ENCODE data around the gene GSKIP. TPM values are rescaled to one million over a fixed set of nuclear protein-coding genes. Genes with fewer than 3 reads are reported as not detected.

Gene GSKIP
- total RNA-seq, 6 experiments from 2014 or later = 23.1 to 37.3 (median 27.2) TPM

- Mint-ChIP-seq H3K36me3 (ENCODE audit: low read depth) (no peaks in the 10 kb centered on the region), H3K9me3 (no peaks in the 10 kb centered on the region), H3K27ac (no peak overlapping the region), H3K27me3 (ENCODE audit: insufficient read depth) (0 out of 2 replicates have a peak, but pooled peaks cover 3% of the 10 kb centered on the region), H3K4me3 (peak overlapping the region; percentile 85), H3K4me1 (ENCODE audit: low read depth) (peaks cover 15% of the 10 kb centered on the region; the same call in 1 of the 2 replicates)
- TF ChIP-seq CTCF (IDR thresholded peaks at IDR 0.05) = no peak
- DNase-seq = no peak
These were observed 60.3 kb downstream of the GSKIP start for GRCh38 chr14:96423446-96424108.

- peak; percentile 63 for DNase-seq
- Mint-ChIP-seq H3K4me3 (peak overlapping the region; percentile 85), H3K4me1 (ENCODE audit: low read depth) (peaks cover 15% of the 10 kb centered on the region; the same call in 1 of the 2 replicates), H3K36me3 (ENCODE audit: low read depth) (no peaks in the 10 kb centered on the region), H3K9me3 (no peaks in the 10 kb centered on the region), H3K27ac (no peak overlapping the region), H3K27me3 (ENCODE audit: insufficient read depth) (0 out of 2 replicates have a peak, but pooled peaks cover 4% of the 10 kb centered on the region)
- TF ChIP-seq CTCF (IDR thresholded peaks at IDR 0.05) = peak; percentile 93
These were observed 61.0 kb downstream of the GSKIP start for GRCh38 chr14:96424109-96424989.

- peaks cover 22% of the 10 kb centered on the region for H3K27me3 Mint-ChIP-seq (ENCODE audit: insufficient read depth)
These were observed 70.7 kb downstream of the GSKIP start for GRCh38 chr14:96434040-96434439.

More at GRCh38 chr14:96434040-96434439, 70.7 kb downstream of the GSKIP start:
- H3K4me3 Mint-ChIP-seq = no peak overlapping the region
- H3K4me1 Mint-ChIP-seq (ENCODE audit: low read depth) = no peaks in the 10 kb centered on the region
- no peak overlapping the region for H3K27ac Mint-ChIP-seq
- H3K9me3 Mint-ChIP-seq = no peaks in the 10 kb centered on the region
- TF ChIP-seq CTCF (IDR thresholded peaks at IDR 0.05) = no peak
- no peaks in the 10 kb centered on the region for H3K36me3 Mint-ChIP-seq (ENCODE audit: low read depth)
- DNase-seq = no peak

Other genes with a start within 250 kb of the GSKIP start
- gene BDKRB2, start 158.7 kb upstream of the GSKIP start, total RNA-seq (2021; fragmentation: NEBNext Ultra II Directional; extraction: Animal tissue kit (Norgen Biotek cat#: 25700)) = 10 to 100 TPM in 1 of 6 experiments, 1 to 10 TPM in 5; 5.8 to 11.2 (median 9.1) TPM
- gene BDKRB1, start 107.3 kb upstream of the GSKIP start, total RNA-seq (2021; fragmentation: NEBNext Ultra II Directional; extraction: Animal tissue kit (Norgen Biotek cat#: 25700)) = 10 to 100 TPM; 41.5 to 67.8 (median 59.2) TPM
- gene ATG2B, start 185 bp upstream of the GSKIP start, total RNA-seq (2021; fragmentation: NEBNext Ultra II Directional; extraction: Animal tissue kit (Norgen Biotek cat#: 25700)) = 10 to 100 TPM; 13.1 to 17.7 (median 15.9) TPM
- gene AK7, start 28.6 kb downstream of the GSKIP start, total RNA-seq (2021; fragmentation: NEBNext Ultra II Directional; extraction: Animal tissue kit (Norgen Biotek cat#: 25700)) = not detected
- gene PAPOLA, start 138.9 kb downstream of the GSKIP start, total RNA-seq (2021; fragmentation: NEBNext Ultra II Directional; extraction: Animal tissue kit (Norgen Biotek cat#: 25700)) = 100 to 1,000 TPM; 115 to 148 (median 130) TPM